ENCODE results near the gene TNN. TPM values are rescaled to one million over a fixed set of nuclear protein-coding genes. Genes with fewer than 3 reads are reported as not detected.
"Not testable (repeated sequence)": the region's sequence is repeated elsewhere in the genome, so short reads cannot be mapped to it uniquely, and the experiment has no call there.

The TNN gene
- not detected for total RNA-seq (ENCODE audit: insufficient read depth, low replicate concordance)

DNA sequence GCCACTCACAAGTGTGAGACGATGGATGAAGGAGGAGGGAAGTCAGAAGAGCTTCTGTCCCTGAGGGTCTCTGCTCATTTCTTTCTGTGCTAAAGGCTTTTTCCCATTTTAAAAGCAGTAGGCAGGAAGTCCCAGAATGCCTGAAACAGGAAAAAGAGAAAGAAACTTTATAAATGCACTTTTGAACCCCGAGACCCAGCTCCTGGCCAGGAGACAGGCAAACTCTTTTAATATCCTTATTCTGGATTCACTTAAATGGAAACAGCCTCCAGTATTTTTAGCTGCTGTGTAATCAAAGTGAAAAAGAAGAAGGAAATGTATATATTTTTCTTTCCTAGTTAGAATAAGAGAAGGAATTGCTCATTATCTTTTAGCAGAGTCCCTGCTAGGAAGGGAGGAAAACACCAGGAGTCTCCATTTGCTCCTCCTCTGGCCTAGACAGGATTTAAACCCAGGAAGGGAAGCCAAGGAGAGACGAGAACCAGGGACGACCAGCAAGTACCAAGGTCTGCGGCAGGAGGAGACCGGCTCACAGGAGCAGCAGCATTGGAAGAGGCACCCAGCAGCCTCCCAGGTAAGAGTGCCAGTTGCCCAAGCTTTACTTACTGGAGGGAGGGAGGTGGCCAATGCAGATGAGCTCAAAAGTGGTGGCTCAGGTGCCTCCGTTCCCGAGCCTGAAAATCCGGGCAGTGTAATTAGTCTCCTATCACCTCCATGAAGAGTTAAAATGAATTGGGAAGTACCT lies at the start of gene TNN:
Gene TNN (plus strand): TSS at position 472 of the 745 bp plus-strand sequence. CDS start 9,586 bp downstream, outside the sequence.
- DNase-seq (ENCODE audit: low spot score) = peak; percentile 9

- no peak for DNase-seq (ENCODE audit: low spot score)
Observed at GRCh38 chr1:175019524-175019923, 48.1 kb upstream of the TNN start.

DNA sequence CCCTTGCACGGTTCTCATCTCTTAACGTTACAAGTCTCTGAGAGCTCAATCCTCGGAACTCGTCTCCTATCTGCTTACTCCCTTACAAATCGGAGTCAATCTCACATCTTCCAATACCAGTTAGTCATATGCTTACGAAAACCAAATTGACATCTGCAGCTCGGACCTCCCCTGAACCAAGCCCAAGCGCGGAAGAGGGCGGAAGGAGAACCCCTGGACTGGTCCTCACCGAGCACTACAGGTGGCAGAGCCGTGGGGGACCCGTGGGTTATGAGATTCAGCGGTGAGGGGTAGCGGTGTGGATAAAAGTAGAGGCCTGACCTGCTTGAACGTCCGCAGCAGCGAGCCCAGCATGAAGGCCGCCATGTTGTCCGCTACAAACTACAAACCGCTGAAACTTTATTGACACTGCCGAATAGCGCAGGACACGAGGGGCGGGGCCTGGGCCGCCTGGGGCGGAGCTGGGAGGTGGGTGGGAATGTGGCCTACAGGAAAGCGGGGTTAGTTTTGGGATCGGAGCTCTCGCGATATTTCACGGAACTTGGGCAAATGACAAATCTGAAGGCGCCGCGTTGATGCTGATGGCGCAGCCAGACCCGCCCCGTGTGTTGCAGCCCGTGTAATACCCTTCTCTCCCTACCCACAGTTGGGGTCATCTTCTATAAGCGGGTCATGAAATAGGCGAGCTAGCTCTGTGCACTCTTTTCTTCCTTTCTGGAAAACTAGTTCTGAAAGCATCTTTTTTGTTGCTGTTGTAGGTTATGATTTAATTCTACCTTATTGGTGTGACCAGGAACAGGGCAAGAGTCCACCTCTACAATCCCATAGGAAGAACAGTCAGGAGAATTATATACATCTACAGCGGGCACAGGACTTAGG lies 44.4 kb upstream of the TNN start, which contains the start of gene MRPS14:
Gene MRPS14 (minus strand): TSS at position 383 of the 879 bp plus-strand sequence. CDS start 17 bp downstream, at position 366.
- peak; percentile 98 for DNase-seq (ENCODE audit: low spot score)

GRCh38 chr1:175023922-175024242 lies 43.8 kb upstream of the TNN start:
- not testable (repeated sequence) for DNase-seq (ENCODE audit: low spot score)

DNA sequence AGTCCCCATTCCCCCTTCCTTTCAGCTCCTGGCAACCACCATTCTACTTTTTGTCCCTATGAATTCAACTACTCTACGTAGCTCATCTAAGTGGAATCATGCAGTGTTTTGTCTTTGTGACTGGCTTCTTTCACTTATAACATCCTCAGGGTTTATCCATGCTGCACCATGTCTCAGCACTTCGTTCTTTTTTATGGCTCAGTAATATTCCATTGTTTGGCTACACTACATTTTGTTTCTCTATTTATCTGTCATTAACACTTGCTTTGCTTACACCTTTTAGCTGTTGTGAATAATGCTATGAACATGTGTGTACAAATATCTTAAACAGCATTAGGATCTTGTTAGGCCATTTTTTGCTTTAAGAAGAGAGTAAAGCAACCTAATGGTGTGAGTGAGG lies 42.9 kb upstream of the TNN start:
- DNase-seq (ENCODE audit: low spot score) = no peak

DNA sequence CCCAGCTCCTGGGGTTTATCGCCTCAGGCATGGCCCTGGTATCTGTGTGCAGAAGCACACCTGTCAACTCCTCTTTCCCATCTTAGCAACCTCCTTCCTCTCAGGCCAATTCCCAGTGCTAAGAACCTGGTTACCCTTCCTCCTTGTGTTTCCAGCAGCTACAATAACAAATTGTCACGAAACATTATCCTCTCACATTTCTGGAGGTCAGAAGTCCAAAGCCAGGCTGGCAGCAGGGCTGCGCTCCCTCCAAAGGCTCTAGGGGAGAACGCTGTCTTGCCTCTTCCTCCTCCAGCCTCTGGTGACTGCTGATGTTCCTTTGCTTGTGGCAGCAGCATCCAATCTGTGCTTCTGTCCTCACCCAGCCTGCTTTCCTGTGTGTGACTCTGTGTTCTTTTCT lies 33.7 kb upstream of the TNN start:
- no peak for DNase-seq (ENCODE audit: low spot score)

- DNase-seq (ENCODE audit: low spot score) = no peak
Observed at GRCh38 chr1:175034775-175035174, 32.9 kb upstream of the TNN start.

DNA sequence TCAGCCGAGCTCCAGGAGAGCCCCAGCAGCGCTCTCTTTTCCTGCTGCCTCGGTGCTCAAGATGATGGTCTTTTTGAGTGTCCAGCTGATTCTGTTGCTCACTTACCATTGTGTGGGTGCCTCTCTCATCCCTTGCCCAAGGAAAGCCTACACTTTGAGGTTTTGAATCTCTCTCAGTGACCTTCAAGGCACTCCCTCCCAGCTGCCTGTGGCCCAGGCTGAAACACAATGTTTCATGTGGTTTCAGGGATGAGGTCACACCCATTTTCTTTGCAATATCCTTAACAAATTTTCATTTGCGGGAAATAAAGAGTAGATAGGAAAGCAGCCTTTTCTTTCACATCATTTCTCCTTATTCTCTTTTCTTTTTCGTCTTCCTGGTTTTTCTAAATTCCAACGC lies 31.8 kb upstream of the TNN start:
- DNase-seq (ENCODE audit: low spot score) = no peak

- DNase-seq (ENCODE audit: low spot score) = no peak
Observed at GRCh38 chr1:175036476-175036875, 31.2 kb upstream of the TNN start.

- no peak for DNase-seq (ENCODE audit: low spot score)
Observed at GRCh38 chr1:175037416-175037815, 30.2 kb upstream of the TNN start.

DNA sequence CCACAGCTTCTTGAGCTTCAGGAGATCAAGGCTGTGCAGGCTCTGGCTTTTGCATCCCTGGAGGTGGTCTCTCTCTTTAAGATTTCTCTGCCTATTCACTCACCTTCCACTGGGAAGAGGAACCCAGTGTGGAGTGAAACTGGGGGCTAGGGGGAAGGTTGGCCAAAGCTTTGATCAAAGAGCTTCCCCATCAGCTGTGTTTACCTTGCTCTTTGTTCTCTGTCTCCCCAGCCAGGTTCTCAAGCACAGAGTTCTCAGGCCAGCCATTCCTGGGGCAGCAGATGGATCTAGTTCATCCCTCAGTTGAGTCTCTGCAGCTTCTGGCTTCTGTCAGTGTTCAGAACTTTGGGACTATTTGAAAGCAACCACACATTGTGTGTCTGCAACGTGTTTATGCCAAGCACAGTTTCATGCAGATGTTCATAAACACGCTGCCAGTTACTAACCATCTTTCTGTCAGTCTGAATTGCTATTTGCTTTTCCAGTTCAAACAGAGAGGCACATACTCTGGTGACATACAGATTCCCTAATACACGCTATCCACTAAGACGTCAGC lies 27.2 kb upstream of the TNN start:
- DNase-seq (ENCODE audit: low spot score) = no peak

DNA sequence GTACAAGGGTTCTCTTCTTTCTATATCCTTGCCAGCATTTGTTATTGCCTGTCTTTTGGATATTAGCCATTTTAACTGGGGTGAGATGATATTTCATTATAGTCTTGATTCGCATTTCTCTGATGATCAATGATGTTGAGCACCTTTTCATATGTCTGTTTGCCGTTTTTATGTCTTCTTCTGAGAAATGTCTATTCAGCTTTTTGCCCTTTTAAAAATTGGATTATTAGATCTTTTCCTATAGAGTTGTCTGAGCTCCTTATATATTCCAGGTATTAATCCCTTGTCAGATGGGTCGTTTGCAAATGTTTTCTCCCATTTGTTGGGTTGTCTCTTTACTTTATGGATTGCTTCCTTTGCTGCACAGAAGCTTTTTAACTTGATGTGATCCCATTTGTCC lies 25.0 kb upstream of the TNN start:
- no peak for DNase-seq (ENCODE audit: low spot score)

DNA sequence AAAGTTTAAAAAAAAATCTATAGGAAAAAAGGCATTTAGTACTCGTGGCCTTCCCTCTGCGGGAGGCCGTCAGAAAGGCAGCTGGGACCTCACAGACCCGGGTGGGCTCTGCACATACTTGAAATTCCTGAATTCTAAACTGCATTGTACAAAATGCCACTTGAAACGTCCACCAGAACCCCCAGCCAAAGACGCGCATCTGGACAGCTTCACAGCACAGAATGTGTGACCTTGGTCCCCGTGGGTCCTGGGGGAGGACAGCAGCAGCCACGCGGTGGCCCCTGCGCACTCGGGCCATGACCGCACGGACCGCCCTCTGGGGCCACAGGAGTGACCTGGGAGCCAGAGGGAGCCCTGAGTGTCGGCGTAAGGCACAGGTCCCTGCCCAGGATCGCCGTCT lies 23.8 kb upstream of the TNN start:
- no peak for DNase-seq (ENCODE audit: low spot score)

DNA sequence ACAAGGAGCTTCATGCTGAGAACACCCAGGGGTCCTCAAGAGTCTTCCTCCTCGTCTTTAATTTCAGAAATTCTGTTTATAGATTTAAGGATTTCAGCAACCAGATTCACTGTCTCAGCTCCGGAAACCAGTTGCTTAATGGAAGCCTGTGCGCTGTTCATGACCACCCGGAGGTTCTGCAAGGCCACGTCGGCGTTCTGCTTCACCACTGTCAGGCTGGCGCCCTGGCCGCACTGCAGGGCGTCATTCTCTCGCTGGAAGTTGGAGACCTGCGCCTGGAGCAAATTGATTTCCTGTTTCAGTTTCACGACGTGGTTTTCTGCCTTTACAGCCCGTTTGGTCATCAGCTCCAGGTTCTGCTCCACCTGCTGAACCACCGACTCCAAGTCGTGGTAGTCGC lies 23.0 kb upstream of the TNN start:
- DNase-seq (ENCODE audit: low spot score) = not testable (repeated sequence)

DNA sequence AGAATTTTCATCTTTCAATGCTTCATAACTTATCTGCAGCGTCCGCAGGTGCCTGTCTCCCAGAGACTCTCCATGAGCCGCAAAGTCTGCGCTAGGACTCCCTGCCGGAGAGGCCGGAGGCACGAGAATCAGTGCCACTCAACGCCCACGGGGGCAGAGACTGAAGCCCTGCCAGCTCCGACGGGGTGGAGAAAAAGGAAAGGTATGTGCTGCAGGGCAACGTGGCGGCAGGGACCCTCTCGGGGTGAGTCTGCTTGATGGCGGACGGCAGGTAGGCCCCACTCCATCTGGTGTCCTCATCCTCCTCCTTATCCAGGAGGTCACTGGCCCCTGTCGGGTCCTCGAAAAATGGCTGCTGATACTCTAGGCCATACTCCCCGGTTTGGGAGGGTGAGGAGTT lies 22.5 kb upstream of the TNN start:
- DNase-seq (ENCODE audit: low spot score) = no peak

DNA sequence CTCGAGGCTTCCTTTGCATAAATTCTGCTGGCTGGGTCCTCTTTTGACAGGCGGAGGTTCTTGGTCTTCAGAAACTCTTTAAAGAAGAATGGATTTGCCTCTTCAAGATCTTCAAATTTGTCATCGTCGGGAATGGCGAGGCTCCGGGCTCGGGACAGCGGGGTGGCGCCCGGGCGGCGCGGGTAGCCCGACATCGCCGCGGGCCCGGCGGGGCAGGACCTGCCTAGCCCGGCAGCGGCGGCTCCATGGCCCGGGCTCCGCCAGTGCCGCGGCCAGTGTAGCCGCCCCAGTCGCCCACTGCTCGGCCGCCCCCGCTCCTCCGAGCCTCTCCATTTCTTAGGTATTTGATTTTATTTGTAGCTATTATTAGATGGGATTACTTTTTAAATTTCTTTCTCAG lies 22.1 kb upstream of the TNN start:
- DNase-seq (ENCODE audit: low spot score) = no peak

DNA sequence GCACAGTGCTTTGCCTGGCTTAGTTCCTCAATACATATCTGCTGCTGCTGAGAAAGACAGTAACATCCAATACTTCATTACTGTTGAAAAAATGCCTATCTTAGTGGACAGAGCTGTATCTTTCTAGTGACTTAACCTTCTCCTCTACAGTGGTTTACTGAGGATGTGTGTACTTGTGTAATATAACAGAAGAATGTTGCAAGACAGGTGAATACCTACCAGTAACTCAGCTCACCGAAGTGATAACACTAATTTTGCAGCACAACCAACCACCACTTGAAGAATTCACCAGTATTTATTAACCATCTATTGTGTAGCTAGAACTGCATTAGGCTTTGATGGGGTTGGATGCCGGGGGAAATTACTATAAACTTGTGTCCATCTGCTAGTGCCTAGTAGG lies 16.6 kb upstream of the TNN start:
- no peak for DNase-seq (ENCODE audit: low spot score)

DNA sequence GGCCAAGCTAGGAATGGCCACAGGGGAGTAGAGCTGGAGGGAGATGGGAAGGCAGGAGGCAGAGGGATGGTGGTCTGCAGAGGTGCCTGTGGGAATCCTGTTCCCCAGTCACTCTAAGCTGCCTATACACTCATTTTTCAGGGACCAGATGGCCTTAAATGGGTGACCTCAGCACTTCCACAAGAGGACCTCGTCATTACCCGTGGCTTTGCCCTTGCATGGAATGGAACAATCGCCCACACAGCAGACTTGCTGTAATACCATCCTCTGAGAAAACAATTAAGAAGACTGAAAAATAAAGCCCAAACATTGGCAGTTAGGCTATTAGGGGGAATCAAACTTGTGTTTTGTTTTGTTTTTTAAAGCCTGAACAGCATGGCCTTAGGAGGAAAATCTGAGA lies 12.9 kb upstream of the TNN start:
- no peak for DNase-seq (ENCODE audit: low spot score)

GRCh38 chr1:175062339-175062738 lies 5.3 kb upstream of the TNN start:
- DNase-seq (ENCODE audit: low spot score) = no peak

GRCh38 chr1:175062858-175063257 lies 4.8 kb upstream of the TNN start:
- no peak for DNase-seq (ENCODE audit: low spot score)

- no peak for DNase-seq (ENCODE audit: low spot score)
Observed at GRCh38 chr1:175070818-175071217, 3.2 kb downstream of the TNN start.

GRCh38 chr1:175071276-175071943 lies 3.8 kb downstream of the TNN start:
- DNase-seq (ENCODE audit: low spot score) = no peak
